HG03558 (cell line): ENCODE data around the gene CERK.
"Not testable (repeated sequence)": the region's sequence is repeated elsewhere in the genome, so short reads cannot be mapped to it uniquely, and the experiment has no call there.

ENCODE experiments used
- ATAC-seq: cut with Tn5 transposase; IDR thresholded peaks from one replicate; pipeline ENCODE4 v1.9.1; 2021; ENCODE audit warnings: moderate number of reproducible peaks; ENCODE audit not compliant: unreplicated experiment; ENCODE audit errors: extremely low read depth

Gene CERK

DNA sequence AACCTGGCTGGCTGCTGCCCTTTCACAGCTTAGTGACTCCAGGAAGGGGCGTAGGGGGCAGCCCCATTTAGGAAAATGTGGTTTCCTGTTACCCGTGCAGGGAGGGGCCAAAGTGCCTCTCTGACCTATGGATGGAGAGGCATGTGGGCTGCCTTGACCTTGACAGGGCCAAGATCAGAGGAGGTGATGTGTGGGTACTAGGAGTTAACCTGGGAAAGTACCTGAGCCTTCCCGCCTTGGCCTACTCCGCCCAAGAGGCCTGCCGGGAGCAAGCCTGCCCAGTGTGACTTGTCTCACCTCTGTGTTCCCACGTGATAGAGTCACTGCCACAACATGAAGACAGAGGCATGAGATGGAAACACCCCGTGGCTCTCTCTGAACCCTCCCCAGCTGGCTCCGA, 84.5 kb downstream of the CERK start:
- no peak for ATAC-seq

DNA sequence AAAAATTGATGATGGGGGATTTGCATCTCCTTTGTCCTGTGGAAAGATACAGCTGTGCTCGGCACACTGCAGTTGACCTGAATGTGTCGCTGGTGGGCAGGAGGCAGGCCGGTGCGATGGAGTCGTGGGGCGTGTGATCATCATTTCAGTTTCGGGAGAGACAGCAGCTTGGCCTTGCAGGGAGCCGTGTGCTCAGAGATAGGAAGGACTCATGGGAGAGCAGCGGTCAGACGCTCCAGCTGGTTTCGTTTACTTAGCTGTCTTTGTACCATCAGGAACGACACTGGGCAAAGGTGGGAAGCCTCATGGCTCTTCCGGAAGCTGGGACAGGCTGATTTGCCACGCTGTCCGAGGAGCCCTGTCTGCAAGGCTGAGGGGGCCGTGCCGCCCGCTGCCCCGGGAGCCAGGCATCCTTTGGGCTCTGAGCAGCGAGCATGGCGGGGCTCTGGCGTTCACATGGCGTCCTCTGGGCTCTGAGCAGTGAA, 85.2 kb downstream of the CERK start:
- no peak for ATAC-seq

DNA sequence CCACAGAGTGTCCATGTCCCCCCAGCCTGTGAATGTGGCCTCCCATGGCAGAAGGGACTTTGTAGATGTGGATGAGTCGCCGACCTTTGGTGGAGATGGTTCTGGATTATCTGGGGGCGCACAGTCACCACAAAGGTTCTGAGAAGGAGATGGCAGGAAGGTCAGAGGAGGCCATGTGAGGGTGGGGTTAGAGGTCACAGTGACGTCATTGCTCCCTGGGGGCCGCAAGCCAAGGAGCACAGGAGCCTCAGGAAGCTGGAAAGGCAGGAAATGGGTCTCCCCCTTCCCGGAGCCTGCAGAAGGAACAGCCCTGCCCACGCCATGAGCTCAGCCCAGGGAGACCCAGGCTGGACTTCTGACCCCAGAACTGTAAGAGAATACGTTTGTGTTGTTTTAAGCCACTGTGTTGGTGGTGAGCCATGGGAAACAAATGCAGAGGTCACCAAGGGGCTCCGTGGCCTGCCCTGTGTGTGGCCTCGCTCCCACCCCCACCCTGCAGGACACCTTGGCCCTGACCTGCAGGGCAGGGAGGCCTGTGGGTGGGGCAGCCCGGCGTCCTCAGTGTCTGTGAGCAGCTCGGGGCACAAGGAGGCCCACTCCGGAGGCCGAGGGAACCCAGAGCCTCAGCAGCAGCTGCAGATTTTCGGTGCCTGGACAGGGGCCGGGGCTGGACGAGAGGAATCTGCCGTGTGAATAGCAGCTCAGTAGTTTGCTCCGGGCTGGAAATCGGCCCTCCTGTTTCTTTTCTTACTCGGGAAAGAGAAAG, 85.8 kb downstream of the CERK start:
- no peak for ATAC-seq

DNA sequence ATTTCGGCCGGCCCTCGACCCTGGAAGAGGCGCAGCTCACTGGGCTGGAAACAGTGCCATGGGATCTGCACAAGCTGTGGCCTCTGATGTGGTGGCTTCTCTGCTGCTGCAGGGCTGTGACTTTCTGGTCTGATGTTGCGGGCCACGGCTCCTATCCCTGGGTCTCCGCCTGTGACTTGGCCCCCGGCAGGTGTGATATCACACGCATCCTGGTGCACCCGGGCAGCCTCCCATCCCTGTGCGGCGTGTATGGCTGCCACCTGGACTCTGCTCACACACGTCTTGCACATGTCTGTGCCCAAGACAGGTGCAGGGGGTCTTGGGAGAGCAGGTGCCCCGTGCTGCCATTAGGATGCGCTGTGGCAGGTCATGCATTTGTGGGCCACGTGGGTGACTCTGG, 86.7 kb downstream of the CERK start:
- ATAC-seq = no peak

DNA sequence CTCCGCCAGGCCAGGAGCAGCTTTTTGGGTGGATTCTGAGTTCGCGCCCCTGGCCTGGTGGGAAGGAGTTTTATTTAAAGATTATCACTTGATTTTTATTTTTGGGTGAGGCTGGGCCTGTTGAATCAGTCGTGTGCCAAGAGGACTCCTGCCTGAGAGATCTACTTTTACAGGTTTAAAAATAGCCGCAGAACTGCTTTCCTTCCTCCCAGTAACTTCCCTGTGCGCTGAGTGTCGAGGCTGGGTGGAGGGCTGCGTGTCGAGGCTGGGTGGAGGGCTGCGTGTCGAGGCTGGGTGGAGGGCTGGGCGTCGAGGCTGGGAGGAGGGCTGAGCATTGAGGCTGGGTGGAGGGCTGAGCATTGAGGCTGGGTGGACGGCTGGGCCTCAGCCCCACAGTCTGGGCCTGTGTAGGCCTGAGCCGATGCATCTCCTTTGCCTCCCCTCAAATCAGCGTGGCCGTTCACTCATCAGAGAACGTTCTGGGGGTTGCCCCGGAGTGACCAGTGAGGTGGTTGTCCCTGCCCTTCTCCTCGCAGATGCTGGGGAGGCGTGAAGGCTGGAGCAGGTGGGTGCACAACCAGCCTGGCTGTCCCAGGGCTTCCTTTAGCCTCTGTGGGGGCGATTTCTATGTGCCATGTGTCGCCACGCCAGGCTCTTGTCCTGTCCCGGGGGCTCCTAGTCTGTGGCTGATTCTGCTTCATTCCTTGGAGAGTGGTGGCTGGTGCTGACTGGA, 87.8 kb downstream of the CERK start:
- no peak for ATAC-seq

DNA sequence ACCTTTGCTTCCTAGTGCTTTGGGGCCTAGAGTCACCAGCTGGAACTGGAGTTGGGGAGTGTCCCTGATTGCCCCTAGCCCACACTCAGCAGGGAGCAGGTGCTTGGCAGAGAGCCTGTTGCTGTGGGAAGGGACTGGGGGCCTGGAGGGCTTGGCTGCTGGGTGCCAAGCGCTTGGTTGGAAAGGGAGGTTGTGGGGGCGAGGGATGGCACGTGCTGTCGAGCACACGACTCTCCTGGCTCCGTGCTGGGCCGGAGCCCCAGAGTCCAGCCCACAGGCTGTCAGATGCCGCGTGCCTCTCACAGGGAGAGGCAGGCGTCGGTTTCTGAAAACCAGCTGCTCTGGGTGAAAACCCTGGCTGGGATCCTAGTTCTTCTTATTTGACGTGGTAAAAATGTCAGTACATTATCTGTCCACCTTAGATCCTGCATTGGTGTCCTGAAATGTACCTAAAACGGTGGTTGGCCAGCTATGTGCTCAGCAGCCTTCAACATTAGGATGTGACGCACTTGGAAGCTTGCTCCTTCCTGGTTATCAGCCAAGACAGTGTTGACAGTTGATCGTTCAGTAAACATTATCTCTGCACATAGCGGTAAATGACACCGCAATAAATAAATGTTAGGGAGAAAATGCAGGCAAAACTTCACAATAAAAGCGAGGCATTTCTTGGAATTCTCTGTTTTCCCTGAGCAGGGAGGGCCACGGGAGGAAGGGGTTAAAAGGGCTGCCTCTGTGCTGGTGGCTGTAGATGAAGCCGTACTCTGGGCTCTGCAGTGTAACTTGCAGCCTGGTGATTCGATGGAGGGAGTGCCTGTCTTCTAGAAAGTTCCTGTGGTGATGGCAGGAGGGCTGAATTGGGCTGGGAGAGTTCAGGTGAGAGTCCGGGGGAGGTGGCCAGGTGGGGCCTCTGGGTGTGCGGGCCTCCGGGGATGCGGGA, 88.6 kb downstream of the CERK start:
- no peak for ATAC-seq

DNA sequence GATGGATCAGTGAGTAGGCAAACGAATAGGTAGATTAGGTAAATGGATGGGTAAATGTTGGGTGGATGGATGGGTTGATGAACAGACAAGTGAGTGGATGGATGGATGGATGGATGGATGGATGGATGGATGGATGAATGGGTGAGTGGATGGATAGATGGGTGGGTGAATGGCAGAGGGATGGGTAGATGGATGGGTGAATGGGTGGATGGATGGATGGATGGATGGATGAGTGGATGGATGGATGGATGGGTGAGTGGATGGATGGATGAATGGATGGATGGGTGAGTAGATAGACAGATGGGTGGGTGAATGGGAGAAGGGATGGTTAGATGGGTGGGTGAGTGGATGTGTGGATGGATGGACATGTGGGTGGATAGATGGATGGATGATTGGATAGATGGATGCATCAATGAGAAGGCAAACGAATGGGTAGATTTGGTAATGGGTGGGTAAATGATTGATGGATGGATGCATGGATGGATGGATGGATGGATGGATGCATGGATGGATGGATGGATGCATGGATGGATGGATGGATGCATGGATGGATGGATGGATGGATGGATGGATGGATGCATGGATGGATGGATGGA, 89.7 kb downstream of the CERK start:
- not testable (repeated sequence) for ATAC-seq

DNA sequence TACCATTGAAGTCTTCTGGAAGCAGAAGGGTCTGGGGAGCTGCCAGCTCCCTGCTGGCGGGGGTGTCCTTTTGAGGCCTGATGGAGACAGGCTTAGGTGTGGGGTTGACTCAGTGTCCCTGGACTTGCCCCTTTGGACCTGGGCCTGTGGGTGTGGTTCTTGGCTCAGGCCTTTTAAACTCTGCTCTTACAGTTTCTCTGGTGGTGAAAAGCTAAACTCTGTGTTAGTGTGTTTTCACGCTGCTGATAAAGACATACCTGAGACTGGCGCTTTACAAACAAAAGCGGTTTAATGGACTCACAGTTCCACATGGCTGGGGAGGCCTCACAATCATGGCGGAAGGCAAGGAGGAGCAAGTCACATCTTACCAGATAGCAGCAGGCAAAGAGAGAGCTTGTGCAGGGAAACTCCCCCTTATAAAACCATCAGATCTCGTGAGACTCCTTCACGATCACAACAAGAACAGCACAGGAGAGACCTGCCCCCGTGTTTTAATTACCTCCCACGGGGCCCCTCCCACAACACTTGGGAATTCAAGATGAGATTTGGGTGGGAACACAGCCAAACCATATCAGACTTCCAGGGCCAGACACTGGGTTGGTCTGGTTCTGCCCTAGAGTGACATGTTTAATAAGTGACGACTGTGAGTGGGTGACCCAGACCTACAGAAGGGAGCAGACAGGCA, 91.4 kb downstream of the CERK start:
- no peak for ATAC-seq

DNA sequence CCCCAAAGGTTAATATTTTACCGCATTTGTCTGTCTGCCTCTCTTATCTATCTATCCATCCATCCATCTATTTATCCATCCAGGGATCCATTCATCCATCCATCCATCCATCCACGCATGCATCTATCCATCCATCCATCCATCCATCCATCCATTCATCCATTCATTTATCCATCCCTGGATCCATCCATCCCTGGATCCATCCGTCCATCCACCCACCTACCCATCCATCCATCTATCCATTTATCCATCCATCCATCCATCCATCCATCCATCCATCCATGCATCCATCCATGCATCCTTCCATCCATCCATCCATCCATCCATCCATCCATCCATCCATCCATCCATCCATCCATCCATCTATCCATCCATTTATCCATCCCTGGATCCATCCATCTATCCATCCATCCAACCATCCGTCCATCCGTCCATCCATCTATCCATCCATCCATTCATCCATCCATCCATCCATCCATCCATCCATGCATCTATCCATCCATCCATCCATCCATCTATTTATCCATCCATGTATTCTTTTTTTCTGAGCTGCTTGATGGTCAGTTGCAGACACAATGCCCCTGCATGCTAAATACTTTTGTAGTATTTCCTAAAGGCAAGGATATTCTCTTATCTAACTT, 95.1 kb downstream of the CERK start:
- not testable (repeated sequence) for ATAC-seq

DNA sequence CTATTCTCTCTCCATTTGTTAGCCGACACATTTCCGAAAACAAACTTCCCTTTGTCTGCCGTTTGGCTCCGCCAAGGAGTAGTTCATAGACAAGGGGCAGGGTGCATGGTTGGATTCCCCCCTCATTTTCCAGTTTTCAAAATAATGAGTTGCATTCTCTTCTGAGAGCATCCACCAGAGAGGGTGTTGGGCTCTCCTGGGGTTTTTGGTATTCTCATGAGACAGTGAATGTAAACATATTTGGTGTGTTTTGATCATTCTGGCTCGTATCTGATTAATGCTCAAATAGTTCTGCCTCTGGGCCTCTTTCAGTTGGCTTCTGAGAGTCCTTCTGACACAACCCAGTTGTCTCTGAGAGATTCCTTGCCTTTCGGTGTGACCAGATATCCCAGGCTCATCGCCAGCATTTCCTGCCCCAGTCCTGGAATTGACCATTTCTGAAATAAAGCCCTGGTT, 96.2 kb downstream of the CERK start:
- ATAC-seq = no peak

DNA sequence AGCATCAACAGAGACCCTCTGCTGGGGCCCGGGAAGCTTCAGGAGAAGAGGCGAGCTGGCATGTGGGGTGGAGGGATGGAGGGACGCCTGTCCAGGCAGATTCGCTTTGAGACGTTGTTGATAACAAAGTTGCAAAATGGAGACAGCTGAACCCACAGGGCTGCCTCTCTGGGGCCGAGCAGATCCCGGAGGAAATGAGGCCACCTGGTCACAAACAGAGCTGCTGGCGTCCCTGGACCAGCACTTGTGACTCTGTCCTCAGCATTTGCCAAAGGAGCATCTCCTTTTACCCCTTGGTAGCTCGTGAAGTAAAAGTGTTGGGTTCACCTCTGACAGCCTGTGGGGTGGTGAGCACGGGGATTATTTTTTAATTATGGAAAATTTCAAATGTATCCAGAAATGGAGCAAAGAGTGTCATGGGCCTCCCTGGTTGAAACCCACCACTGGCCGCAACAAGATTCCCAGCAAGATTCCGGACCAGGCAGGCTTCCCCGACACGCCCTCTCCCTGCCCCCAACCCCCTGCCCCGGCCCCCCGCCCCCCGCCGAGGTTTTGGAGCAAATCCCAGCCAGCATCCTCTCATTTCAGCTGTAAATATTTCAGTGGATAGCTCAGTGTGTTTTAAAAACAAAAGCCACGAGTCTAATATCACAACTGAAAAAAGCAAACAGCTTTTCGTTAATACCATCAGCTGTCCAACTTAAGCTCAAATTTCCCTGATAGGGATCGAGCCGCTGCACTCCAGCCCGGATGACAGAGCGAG, 97.6 kb downstream of the CERK start:
- ATAC-seq = no peak

DNA sequence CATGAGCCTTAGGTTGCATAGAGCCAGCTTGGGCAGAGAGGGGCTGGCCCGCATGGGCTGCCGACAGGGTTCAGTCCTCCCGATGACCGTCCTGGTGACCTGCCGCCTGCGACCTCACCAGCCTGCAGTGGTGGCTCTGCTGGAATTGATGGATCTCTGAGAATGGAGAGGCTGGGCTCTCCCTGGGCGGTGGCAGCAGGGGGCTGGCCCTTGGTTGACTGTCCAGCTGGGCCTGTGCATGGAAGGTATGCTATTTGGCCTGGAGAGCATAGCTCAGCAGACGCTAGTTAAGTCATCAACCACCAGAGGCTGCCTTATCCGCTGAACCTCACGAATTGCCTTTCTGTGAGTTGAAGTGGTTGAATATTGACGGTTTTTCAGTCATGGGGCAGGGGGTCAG, 98.2 kb downstream of the CERK start:
- no peak for ATAC-seq

DNA sequence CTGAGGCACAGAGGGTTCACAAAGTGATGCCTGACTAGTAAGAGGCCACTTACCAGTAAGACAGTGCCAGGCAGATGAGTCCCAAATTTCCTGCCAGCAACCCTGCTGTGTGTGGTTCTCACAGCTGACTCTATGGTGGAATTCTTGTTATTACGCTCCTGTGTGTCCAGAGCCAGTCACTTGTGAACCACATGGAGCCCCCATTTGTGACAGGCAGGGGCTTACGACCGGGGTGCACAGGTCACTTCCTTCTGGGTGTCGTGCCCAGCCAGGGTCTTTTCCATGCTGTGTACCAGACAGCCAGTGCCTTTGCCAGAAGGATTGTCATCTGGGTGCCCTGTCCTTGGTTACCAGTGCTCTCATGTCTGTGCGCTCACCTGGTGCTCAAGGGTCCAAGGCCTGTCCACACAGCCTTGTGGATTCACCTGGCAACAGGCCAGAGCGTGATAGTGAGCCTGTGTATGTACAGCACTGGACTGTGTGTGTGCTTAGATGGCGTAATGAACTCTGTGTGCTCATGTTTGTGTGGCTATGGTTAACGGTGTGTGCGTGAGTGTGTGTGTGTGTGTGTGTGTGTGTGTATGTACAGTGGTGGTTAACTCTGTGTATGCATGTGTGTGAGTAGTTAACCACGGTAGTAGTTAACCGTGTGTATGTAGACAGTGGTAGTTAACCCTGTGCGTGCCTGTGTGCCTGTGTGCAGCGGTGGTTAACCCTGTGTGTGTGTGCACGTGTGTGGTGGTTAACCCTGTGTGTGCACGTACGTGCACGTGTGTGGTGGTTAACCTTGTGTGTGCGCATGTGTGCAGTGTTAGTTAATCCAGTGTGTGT, 99.2 kb downstream of the CERK start:
- no peak for ATAC-seq

DNA sequence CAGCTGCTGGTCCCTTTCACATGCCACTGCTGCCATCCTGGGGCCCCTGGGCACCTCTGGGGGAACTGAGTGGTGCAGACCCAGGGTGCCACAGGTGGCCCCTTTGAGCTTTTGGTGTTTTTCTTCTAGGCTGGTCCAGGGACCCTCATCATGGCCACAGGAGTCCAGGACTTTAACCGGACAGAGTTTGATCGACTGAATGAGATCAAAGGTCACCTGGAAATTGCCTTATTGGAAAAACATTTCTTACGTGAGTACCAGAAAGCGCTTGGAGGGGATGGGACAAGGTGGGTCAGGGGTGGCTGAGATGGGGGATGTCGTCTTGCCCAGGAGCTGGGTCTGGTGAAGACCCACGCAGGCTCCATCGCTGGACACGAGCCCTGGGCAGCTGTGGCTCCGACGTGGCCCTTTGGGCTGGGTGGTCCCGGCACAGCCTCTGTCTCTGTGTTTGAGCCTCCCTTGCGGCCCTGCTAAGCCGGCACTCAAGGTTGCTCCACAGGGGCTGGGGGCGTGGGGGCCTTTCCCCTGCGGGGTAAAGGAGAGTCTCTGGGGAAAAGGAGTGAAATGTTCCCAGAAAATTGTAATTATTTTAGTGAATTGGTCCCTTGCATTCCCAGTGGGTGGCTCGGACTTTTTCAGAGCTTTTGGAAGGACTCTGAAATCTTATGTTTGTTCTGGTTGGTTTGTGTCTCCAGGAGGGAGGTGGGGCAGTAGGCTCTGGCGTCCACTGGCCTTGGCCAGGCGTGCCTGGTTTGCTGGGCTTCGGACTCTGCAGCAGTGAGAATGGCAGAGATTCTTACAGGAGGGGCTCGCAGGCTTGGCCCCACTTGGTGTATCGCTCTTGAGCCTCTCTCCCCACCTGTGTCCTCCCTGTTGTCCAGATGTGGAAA, 100.1 kb downstream of the CERK start:
- ATAC-seq = no peak

DNA sequence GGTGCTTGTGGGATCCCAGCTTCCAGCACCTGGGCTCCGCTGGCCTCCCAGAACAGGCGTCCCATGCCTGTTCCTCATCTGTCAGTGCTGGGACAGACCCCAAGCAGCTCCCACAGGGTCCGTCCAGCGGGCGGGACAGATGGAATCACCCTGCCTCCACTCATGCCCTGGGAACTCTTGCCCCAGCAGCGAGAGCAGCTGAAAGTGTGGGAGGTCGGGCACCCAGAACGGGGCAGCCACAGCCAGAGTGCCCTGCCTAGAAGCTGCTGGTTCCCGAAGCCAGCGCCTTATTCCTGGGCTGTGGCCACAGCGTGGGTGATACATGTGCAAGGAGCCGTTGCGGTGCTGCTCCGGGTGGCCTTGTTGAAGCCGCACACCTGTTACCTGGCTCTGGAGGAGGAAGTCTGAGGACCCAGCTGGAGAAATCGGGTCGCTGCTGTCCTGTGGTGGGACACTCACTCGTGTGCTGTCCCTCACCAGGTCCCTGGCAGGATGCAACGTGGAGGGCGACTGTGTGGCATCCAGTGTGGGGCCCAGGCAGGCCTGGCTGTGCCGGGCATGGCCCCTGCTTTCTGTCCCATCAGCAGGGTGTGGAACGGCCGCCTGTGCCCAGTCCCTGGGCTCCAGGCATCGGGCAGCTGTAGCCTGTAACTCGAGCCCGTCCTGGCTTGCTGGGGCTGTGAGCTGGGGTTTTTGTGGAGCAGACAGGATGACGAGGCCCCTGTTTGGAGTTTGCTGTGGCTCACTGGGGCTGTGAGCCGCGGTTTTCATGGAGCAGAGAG, 101.6 kb downstream of the CERK start:
- ATAC-seq = no peak

DNA sequence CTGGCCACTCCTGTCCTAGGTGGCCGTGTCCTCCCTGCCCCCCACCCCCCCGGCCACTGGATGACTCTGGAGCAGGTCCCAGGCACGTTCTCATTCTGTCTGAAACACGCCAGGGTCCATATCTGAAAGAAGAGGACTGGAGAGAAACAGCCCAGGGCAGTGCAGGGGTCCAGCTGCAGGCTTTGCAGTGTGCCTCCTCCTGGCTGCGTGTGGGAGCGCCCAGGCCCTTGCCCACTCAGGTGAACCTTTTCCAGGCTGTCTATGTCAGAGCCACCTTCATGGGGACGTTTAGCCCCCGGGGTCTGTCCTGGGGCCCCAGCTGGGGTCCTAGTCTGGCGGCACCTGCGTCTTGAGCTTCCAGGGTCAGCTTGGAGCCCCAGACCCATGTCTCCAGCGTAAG, 102.3 kb downstream of the CERK start:
- ATAC-seq = no peak
